Nephron progenitor cell (in vitro differentiated cells): ENCODE measurements around the gene CDC42BPB.

ENCODE experiments used
- DNase-seq: peaks from one replicate; pipeline ENCODE4 v3.0.0; 2021
- H3K27ac Mint-ChIP-seq: 2 replicates; pipeline ENCODE4 v1.8.0; 2021; ENCODE audit warnings: mild to moderate bottlenecking, moderate library complexity, mixed read lengths
- H3K27me3 Mint-ChIP-seq: 2 replicates; pipeline ENCODE4 v1.8.0; 2021; ENCODE audit warnings: mild to moderate bottlenecking, low read depth, mixed read lengths; ENCODE audit not compliant: poor library complexity
- H3K36me3 Mint-ChIP-seq: 2 replicates; pipeline ENCODE4 v1.8.0; 2021; ENCODE audit warnings: low read depth, mixed read lengths
- H3K4me1 Mint-ChIP-seq: 2 replicates; pipeline ENCODE4 v1.8.0; 2021; ENCODE audit warnings: mixed read lengths
- H3K4me3 Mint-ChIP-seq: 2 replicates; pipeline ENCODE4 v1.8.0; 2021; ENCODE audit warnings: mild to moderate bottlenecking, moderate library complexity, mixed read lengths
- H3K9me3 Mint-ChIP-seq: 2 replicates; pipeline ENCODE4 v1.8.0; 2021; ENCODE audit warnings: mild to moderate bottlenecking, moderate library complexity, mixed read lengths
- CTCF ChIP-seq: fragments of 200-600 bp; sonication (generic); IDR thresholded peaks from 2 replicates; pipeline ENCODE4 v1.5.0; 2021; ENCODE audit warnings: antibody characterized with exemption

Gene CDC42BPB

DNA sequence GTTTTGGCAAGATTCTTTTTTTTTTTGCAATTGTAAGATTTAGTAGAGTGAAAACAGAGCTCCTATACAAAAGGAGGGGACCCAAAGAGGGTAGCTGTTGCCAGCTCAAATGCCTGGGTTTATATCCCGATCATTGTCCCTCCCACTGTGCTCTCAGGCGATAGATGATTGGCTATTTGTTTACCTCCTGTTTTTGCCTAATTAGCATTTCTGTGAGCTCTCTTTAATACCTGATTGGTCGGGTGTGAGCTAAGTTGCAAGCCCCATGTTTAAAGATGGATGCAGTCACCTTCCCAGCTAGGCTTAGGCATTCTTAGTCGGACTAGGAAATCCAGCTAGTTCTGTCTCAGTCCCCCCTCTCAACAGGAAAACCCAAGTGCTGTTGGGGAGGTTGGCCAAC, 39.0 kb upstream of the CDC42BPB start:
- H3K27ac Mint-ChIP-seq: no peak overlapping the region
- TF ChIP-seq CTCF: no peak
- no peak overlapping the region for H3K4me3 Mint-ChIP-seq
- H3K36me3 Mint-ChIP-seq: no peaks in the 10 kb centered on the region
- H3K4me1 Mint-ChIP-seq: peaks cover 59% of the 10 kb centered on the region
- peaks cover 6% of the 10 kb centered on the region for H3K27me3 Mint-ChIP-seq
- H3K9me3 Mint-ChIP-seq: no peaks in the 10 kb centered on the region
- no peak for DNase-seq

- no peaks in the 10 kb centered on the region for H3K36me3 Mint-ChIP-seq
- DNase-seq: no peak
- H3K4me1 Mint-ChIP-seq: peaks cover 52% of the 10 kb centered on the region
- TF ChIP-seq CTCF: no peak
- no peaks in the 10 kb centered on the region for H3K9me3 Mint-ChIP-seq
- H3K27ac Mint-ChIP-seq: no peak overlapping the region
- peak overlapping the region; percentile 6 for H3K4me3 Mint-ChIP-seq
- H3K27me3 Mint-ChIP-seq: peaks cover 12% of the 10 kb centered on the region
These were observed 37.9 kb upstream of the CDC42BPB start for GRCh38 chr14:103095210-103095778.

GRCh38 chr14:103094406-103095209, 37.3 kb upstream of the CDC42BPB start, which contains the start of gene EXOC3L4:
TSS of gene EXOC3L4 (plus strand) at chr14:103094725. CDS start at chr14:103100220, 5,495 bp downstream.
- no peaks in the 10 kb centered on the region for H3K9me3 Mint-ChIP-seq
- peaks cover 16% of the 10 kb centered on the region for H3K27me3 Mint-ChIP-seq

DNA sequence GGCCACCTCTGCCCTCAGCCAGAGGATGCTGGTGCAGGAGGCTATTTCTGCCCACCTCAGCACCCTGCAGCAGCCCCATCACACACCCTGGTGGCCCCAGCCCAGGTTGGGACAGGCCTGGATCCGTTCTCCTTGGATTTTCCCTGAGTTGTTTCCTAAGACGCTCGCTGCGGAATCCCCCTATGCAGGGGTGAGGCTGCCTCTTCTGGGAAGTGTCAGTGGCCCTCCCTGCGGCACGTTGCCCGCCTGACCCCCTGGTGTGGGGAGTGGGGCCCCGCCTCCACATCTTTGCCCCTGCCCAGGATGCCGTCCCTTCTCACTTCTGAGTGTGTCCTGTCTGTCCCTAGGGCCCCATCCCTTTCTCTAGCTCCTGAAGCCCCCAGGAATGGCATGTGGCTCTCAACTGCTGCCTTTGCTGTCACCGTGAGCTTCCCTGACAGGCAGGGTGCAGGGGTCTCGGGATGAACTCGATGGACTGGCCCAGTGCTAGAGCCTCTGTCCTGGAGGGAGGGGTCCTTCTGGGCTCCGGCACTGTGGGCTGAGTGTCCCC, 36.6 kb upstream of the CDC42BPB start:
- no peak overlapping the region for H3K4me3 Mint-ChIP-seq
- DNase-seq: no peak
- H3K27me3 Mint-ChIP-seq: peaks cover 19% of the 10 kb centered on the region
- no peaks in the 10 kb centered on the region for H3K36me3 Mint-ChIP-seq
- H3K27ac Mint-ChIP-seq: no peak overlapping the region
- H3K9me3 Mint-ChIP-seq: no peaks in the 10 kb centered on the region
- no peak for TF ChIP-seq CTCF
- peaks cover 44% of the 10 kb centered on the region for H3K4me1 Mint-ChIP-seq

More at GRCh38 chr14:103094406-103095209, 37.3 kb upstream of the CDC42BPB start, which contains the start of gene EXOC3L4:
- Mint-ChIP-seq H3K36me3 (no peaks in the 10 kb centered on the region), H3K4me3 (peak within 1 kb of the TSS; percentile 6), H3K27ac (peak within 1 kb of the TSS; percentile 72), H3K4me1 (peaks cover 45% of the 10 kb centered on the region)
- DNase-seq: no peak
- TF ChIP-seq CTCF: no peak

DNA sequence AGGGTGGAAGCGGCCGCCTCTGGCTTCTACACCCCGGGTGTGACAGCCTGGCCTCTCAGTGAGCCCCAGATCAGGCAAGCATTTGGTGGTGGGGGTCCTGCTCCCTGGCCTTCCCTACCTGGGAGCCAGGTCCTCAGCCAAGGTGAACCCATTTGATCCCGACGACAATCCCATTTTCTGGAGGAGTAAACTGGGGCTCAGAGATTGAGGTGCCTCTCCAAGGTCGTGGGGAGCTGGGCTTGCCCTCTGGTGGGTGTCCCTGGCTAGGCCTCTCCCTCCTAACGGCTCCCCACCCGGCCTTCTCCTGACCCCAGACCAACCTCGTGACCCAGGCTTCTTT, 34.5 kb upstream of the CDC42BPB start:
- Mint-ChIP-seq H3K27ac (no peak overlapping the region), H3K36me3 (no peaks in the 10 kb centered on the region), H3K9me3 (no peaks in the 10 kb centered on the region), H3K4me1 (peaks cover 33% of the 10 kb centered on the region), H3K27me3 (peaks cover 19% of the 10 kb centered on the region), H3K4me3 (no peak overlapping the region)
- DNase-seq: no peak
- no peak for TF ChIP-seq CTCF
